DMS53 (cell line): Measurements from ENCODE around the gene UNC5B.

Experiments used
- DNase-seq: peaks from one replicate; lab custom pipeline; 2025; lab: John Stamatoyannopoulos, UW

UNC5B gene

GRCh38 chr10:71300555-71301370 lies 88.4 kb downstream of the UNC5B start:
- DNase-seq, result no peak

- DNase-seq, result no peak
These were observed 89.1 kb downstream of the UNC5B start for GRCh38 chr10:71301371-71301916.

- DNase-seq, result no peak
These were observed 90.1 kb downstream of the UNC5B start for GRCh38 chr10:71302451-71302850.

- DNase-seq, result peak; percentile 89
These were observed 90.7 kb downstream of the UNC5B start for GRCh38 chr10:71302874-71303568.

- DNase-seq, result no peak
These were observed 91.2 kb downstream of the UNC5B start for GRCh38 chr10:71303569-71303907.

GRCh38 chr10:71304914-71305313 lies 92.5 kb downstream of the UNC5B start:
- no peak for DNase-seq

- no peak for DNase-seq
These were observed 94.6 kb downstream of the UNC5B start for GRCh38 chr10:71306979-71307378.

- DNase-seq, result no peak
These were observed 95.2 kb downstream of the UNC5B start for GRCh38 chr10:71307469-71308085.

GRCh38 chr10:71308244-71308643 lies 95.9 kb downstream of the UNC5B start:
- DNase-seq, result no peak

- no peak for DNase-seq
These were observed 96.6 kb downstream of the UNC5B start for GRCh38 chr10:71308985-71309384.

GRCh38 chr10:71309919-71310318 lies 97.5 kb downstream of the UNC5B start:
- DNase-seq, result no peak

GRCh38 chr10:71312220-71312619 lies 99.8 kb downstream of the UNC5B start:
- no peak for DNase-seq

GRCh38 chr10:71312811-71313789 lies 100.7 kb downstream of the UNC5B start:
- no peak for DNase-seq

- peak; percentile 62 for DNase-seq
These were observed 101.8 kb downstream of the UNC5B start for GRCh38 chr10:71314028-71314693.

GRCh38 chr10:71314694-71315225 lies 102.4 kb downstream of the UNC5B start:
- DNase-seq, result peak; percentile 16

GRCh38 chr10:71316056-71316785 lies 103.9 kb downstream of the UNC5B start:
- no peak for DNase-seq

GRCh38 chr10:71316786-71317160 lies 104.4 kb downstream of the UNC5B start:
- DNase-seq, result no peak

GRCh38 chr10:71317739-71318138 lies 105.4 kb downstream of the UNC5B start:
- no peak for DNase-seq

- peak; percentile 94 for DNase-seq
These were observed 106.9 kb downstream of the UNC5B start, which contains the start of gene SLC29A3 for GRCh38 chr10:71319042-71319799. Gene SLC29A3 (plus strand): TSS chr10:71319259. CDS start chr10:71319310, 51 bp downstream.
